HUES48 (cell line): ENCODE results near the gene AGBL5.

ENCODE experiments used
- H3K27ac ChIP-seq: one replicate; pipeline ENCODE4 v1.7.0; 2013; ENCODE audit warnings: low read depth, low read length, inconsistent platforms
- H3K27me3 ChIP-seq: 2 replicates; pipeline ENCODE4 v1.6.1; 2013; ENCODE audit warnings: mild to moderate bottlenecking, low read length; ENCODE audit not compliant: control insufficient read depth, insufficient read depth
- H3K36me3 ChIP-seq: 2 replicates; pipeline ENCODE4 v1.6.1; 2013; ENCODE audit warnings: low read length; ENCODE audit not compliant: control insufficient read depth, insufficient read depth
- H3K4me1 ChIP-seq: 2 replicates; pipeline ENCODE4 v1.6.1; 2013; ENCODE audit warnings: mild to moderate bottlenecking, low read length; ENCODE audit not compliant: control insufficient read depth, insufficient read depth
- H3K4me3 ChIP-seq: 2 replicates; pipeline ENCODE4 v1.5.1; 2013; ENCODE audit warnings: mild to moderate bottlenecking, low read depth, low read length
- H3K9ac ChIP-seq: 2 replicates; pipeline ENCODE4 v1.6.1; 2013; ENCODE audit warnings: mild to moderate bottlenecking, low read depth, low read length, moderate library complexity
- H3K9me3 ChIP-seq: 2 replicates; pipeline ENCODE4 v1.6.1; 2013; ENCODE audit warnings: low read length; ENCODE audit not compliant: control insufficient read depth, insufficient read depth

AGBL5 gene

DNA sequence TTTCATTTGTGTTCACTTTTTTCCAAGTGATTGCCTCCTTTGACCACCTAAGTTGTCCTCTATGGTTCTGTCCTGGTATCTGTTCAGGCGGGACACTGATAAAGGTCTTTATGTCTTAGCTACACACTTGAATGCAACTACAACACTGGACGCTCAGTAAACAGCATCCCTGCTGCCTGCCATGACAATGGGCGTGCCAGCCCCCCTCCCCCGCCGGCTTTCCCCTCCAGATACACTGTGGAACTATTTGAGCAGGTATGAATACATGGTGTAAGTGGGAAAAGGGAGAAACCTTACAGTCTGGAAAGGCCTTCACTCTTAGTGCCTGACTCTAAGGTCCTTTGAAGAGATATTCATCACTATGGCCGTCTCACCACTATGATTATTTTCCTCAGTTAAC lies 5.7 kb downstream of the AGBL5 start:
- H3K9me3 ChIP-seq, result no peaks in the 10 kb centered on the region
- H3K36me3 ChIP-seq, result peaks cover 70% of the 10 kb centered on the region
- no peak overlapping the region for H3K27ac ChIP-seq
- no peaks in the 10 kb centered on the region for H3K27me3 ChIP-seq
- H3K9ac ChIP-seq, result no peak overlapping the region
- H3K4me1 ChIP-seq, result no peaks in the 10 kb centered on the region
- no peak overlapping the region for H3K4me3 ChIP-seq

- no peak overlapping the region for H3K27ac ChIP-seq
These were observed 6.7 kb downstream of the AGBL5 start for GRCh38 chr2:27058210-27058609.

GRCh38 chr2:27059141-27059820 lies 7.8 kb downstream of the AGBL5 start:
- no peaks in the 10 kb centered on the region for H3K9me3 ChIP-seq
- peaks cover 64% of the 10 kb centered on the region for H3K36me3 ChIP-seq
- H3K27me3 ChIP-seq, result no peaks in the 10 kb centered on the region
- H3K27ac ChIP-seq, result no peak overlapping the region
- H3K9ac ChIP-seq, result no peak overlapping the region
- no peaks in the 10 kb centered on the region for H3K4me1 ChIP-seq
- no peak overlapping the region for H3K4me3 ChIP-seq

More at GRCh38 chr2:27058210-27058609, 6.7 kb downstream of the AGBL5 start:
- H3K27me3 ChIP-seq, result no peaks in the 10 kb centered on the region
- H3K4me1 ChIP-seq, result no peaks in the 10 kb centered on the region
- H3K9ac ChIP-seq, result no peak overlapping the region
- no peak overlapping the region for H3K4me3 ChIP-seq
- H3K9me3 ChIP-seq, result no peaks in the 10 kb centered on the region
- peaks cover 75% of the 10 kb centered on the region for H3K36me3 ChIP-seq

DNA sequence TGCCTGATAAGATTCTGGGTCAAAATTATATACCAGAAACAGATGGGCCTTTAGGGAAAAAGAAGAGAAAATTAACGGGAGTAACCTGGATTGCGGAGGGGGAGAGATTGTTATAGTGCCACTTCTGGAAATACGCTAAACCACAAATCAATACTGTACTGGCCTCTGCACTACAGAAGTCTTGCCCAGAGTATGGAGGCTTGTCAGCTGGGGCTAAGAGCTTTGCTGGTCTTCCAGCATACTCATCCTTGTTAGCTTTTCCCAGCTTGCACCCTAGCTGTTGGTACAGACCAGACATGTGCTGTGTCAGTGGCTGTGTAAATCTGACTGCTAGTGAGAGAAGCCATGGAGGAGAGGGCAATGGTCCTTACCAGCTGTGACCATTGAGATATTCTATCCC lies 8.9 kb downstream of the AGBL5 start:
- Histone ChIP-seq H3K9me3 (no peaks in the 10 kb centered on the region), H3K36me3 (peaks cover 54% of the 10 kb centered on the region), H3K9ac (no peak overlapping the region), H3K27me3 (no peaks in the 10 kb centered on the region), H3K4me1 (no peaks in the 10 kb centered on the region), H3K27ac (no peak overlapping the region), H3K4me3 (no peak overlapping the region)

GRCh38 chr2:27065128-27065527 lies 13.7 kb downstream of the AGBL5 start:
- Histone ChIP-seq H3K36me3 (peaks cover 51% of the 10 kb centered on the region), H3K27ac (no peak overlapping the region), H3K4me3 (no peak overlapping the region), H3K9ac (no peak overlapping the region), H3K4me1 (no peaks in the 10 kb centered on the region), H3K27me3 (no peaks in the 10 kb centered on the region), H3K9me3 (no peaks in the 10 kb centered on the region)

DNA sequence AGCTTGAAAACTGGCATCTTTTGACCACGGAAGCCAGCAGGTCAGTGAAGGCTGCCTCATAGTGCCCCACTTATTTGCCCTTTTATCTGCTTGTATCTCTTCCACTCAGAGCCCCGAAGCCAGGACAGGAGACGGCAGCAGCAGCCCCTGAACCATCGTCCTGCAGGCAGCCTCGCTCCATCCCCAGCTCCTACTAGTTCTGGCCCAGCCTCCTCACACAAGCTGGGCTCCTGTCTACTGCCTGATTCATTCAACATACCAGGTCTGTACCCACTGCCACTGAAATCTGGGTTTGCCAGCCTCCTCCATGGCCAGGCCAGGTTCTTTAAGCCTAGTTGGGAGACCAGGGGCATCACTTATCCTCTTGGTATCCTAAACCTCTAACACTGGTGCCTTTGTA lies 15.9 kb downstream of the AGBL5 start:
- H3K4me1 ChIP-seq, result 0 out of 2 replicates have a peak, but pooled peaks cover 5% of the 10 kb centered on the region
- H3K36me3 ChIP-seq, result peaks cover 50% of the 10 kb centered on the region
- H3K4me3 ChIP-seq, result no peak overlapping the region
- no peak overlapping the region for H3K27ac ChIP-seq
- H3K27me3 ChIP-seq, result no peaks in the 10 kb centered on the region
- no peak overlapping the region for H3K9ac ChIP-seq
- no peaks in the 10 kb centered on the region for H3K9me3 ChIP-seq

DNA sequence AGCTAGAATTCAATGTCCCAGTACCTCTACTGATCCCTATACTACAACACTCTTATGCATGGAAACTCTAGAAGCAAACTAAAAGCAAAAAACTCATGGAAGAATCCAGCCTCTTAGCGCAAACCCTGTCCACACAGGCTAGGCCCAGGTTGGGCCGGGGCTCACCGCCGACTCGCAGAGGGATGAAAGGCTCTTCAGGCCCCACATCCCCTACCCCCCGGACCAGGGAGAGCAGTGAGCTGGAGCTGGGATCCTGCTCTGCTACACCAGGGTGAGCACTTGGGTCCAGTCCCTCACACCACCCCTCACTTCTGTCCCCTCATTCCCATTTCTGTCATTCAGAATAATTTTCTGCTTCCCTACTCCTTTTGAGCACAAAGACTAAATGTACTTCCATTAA lies 18.0 kb downstream of the AGBL5 start:
- Histone ChIP-seq H3K4me3 (no peak overlapping the region), H3K9me3 (no peaks in the 10 kb centered on the region), H3K36me3 (peaks cover 44% of the 10 kb centered on the region), H3K27me3 (no peaks in the 10 kb centered on the region), H3K27ac (no peak overlapping the region), H3K4me1 (peaks cover 11% of the 10 kb centered on the region), H3K9ac (no peak overlapping the region)

- Histone ChIP-seq H3K36me3 (peaks cover 44% of the 10 kb centered on the region), H3K4me3 (peak overlapping the region; percentile 96), H3K9ac (no peak overlapping the region), H3K27ac (no peak overlapping the region), H3K27me3 (no peaks in the 10 kb centered on the region), H3K9me3 (no peaks in the 10 kb centered on the region), H3K4me1 (peaks cover 11% of the 10 kb centered on the region)
These were observed 18.6 kb downstream of the AGBL5 start for GRCh38 chr2:27069961-27070618.

- Histone ChIP-seq H3K4me1 (peaks cover 11% of the 10 kb centered on the region), H3K9me3 (no peaks in the 10 kb centered on the region), H3K9ac (peak overlapping the region; percentile 64), H3K4me3 (peak overlapping the region; percentile 96), H3K27me3 (no peaks in the 10 kb centered on the region), H3K36me3 (peaks cover 41% of the 10 kb centered on the region), H3K27ac (peak overlapping the region; percentile 69)
These were observed 19.3 kb downstream of the AGBL5 start for GRCh38 chr2:27070653-27071276.

GRCh38 chr2:27071277-27071989 lies 20.0 kb downstream of the AGBL5 start, which contains the start of gene OST4:
Gene OST4, minus strand, starts transcription at chr2:27071654.
- peak within 1 kb of the TSS; percentile 96 for H3K4me3 ChIP-seq
- H3K27me3 ChIP-seq, result no peaks in the 10 kb centered on the region
- peaks cover 11% of the 10 kb centered on the region for H3K4me1 ChIP-seq
- H3K36me3 ChIP-seq, result peaks cover 38% of the 10 kb centered on the region
- H3K27ac ChIP-seq, result peak within 1 kb of the TSS; percentile 90
- H3K9me3 ChIP-seq, result no peaks in the 10 kb centered on the region
- H3K9ac ChIP-seq, result peak within 1 kb of the TSS; percentile 64
